ENCODE data around the gene HES2. TPM values are rescaled to one million over a fixed set of nuclear protein-coding genes. Genes with fewer than 3 reads are reported as not detected.

The HES2 gene
- total and polyA plus RNA-seq, 2 experiments from 2014 or later: 1.6 to 2.1 TPM

DNA sequence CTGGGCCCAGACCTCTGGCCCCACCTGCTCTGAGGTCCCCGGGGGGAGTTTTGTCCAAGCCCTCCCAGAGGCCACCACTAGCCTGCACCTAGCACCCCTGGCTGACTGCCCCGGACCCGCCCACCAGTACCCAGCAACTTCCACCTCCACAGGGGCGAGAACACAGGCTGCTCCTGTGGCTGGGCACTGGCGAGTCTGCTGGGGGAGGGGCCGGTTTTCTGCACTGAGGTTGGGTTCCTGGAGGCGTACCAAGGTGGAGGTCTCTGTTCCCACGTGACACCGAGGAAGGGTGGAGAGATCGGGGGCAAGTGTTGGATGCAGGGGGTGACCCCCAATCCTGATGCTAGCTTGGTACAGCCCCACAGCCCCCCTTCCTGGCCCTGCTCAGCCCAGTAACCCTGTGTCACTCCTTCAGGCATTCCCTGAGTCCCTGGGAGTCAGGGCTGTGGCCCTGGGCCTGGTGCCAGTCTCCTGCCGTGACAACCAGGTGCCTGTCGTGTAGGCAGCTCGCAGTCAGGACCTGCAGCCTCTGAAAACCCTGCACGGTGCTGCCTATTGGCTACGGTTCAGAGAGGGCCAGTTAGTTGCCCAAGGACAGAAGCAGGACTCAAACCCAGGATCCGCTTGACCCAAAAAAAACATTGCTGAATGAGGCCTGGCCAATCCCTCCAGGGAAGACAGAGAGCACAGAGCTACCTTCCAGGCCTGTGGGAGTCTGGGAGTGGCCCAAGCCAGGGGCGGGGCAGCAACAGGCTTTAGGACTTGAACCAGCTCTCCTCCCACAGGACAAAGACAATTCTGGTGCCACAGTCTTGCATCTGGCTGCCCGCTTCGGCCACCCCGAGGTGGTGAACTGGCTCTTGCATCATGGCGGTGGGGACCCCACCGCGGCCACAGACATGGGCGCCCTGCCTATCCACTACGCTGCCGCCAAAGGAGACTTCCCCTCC is 8.0 kb upstream of the HES2 start:
- TF ChIP-seq EZH2 (IDR thresholded peaks at IDR 0.05; ENCODE audit: low read depth, unreplicated experiment) (no peak), JUNB (IDR thresholded peaks at IDR 0.05; ENCODE audit: unreplicated experiment) (no peak), EZH2phosphoT487 (IDR thresholded peaks at IDR 0.05; ENCODE audit: unreplicated experiment) (no peak), CREB1 (CRISPR knock-in tag; IDR thresholded peaks at IDR 0.05; ENCODE audit: low read depth) (no peak), POLR2AphosphoS5 (IDR thresholded peaks at IDR 0.05; ENCODE audit: low read depth) (no peak), ZNF114 (CRISPR knock-in tag; IDR thresholded peaks at IDR 0.05) (no peak), STAT1 (IDR thresholded peaks at IDR 0.05; ENCODE audit: unreplicated experiment) (no peak), NANOG (IDR thresholded peaks at IDR 0.05; ENCODE audit: borderline replicate concordance) (no peak), ZNF331 (CRISPR knock-in tag; IDR thresholded peaks at IDR 0.05; ENCODE audit: low read depth) (no peak)
- TF ChIP-seq, protein P1, sequence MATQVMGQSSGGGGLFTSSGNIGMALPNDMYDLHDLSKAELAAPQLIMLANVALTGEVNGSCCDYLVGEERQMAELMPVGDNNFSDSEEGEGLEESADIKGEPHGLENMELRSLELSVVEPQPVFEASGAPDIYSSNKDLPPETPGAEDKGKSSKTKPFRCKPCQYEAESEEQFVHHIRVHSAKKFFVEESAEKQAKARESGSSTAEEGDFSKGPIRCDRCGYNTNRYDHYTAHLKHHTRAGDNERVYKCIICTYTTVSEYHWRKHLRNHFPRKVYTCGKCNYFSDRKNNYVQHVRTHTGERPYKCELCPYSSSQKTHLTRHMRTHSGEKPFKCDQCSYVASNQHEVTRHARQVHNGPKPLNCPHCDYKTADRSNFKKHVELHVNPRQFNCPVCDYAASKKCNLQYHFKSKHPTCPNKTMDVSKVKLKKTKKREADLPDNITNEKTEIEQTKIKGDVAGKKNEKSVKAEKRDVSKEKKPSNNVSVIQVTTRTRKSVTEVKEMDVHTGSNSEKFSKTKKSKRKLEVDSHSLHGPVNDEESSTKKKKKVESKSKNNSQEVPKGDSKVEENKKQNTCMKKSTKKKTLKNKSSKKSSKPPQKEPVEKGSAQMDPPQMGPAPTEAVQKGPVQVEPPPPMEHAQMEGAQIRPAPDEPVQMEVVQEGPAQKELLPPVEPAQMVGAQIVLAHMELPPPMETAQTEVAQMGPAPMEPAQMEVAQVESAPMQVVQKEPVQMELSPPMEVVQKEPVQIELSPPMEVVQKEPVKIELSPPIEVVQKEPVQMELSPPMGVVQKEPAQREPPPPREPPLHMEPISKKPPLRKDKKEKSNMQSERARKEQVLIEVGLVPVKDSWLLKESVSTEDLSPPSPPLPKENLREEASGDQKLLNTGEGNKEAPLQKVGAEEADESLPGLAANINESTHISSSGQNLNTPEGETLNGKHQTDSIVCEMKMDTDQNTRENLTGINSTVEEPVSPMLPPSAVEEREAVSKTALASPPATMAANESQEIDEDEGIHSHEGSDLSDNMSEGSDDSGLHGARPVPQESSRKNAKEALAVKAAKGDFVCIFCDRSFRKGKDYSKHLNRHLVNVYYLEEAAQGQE (IDR thresholded peaks at IDR 0.05; ENCODE audit: unreplicated experiment): no peak
- TF ChIP-seq, protein P2, sequence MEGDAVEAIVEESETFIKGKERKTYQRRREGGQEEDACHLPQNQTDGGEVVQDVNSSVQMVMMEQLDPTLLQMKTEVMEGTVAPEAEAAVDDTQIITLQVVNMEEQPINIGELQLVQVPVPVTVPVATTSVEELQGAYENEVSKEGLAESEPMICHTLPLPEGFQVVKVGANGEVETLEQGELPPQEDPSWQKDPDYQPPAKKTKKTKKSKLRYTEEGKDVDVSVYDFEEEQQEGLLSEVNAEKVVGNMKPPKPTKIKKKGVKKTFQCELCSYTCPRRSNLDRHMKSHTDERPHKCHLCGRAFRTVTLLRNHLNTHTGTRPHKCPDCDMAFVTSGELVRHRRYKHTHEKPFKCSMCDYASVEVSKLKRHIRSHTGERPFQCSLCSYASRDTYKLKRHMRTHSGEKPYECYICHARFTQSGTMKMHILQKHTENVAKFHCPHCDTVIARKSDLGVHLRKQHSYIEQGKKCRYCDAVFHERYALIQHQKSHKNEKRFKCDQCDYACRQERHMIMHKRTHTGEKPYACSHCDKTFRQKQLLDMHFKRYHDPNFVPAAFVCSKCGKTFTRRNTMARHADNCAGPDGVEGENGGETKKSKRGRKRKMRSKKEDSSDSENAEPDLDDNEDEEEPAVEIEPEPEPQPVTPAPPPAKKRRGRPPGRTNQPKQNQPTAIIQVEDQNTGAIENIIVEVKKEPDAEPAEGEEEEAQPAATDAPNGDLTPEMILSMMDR (conservative IDR thresholded peaks at IDR 0.05; ENCODE audit: low read depth in 2 of 2): no peak
- TF ChIP-seq, protein P3, sequence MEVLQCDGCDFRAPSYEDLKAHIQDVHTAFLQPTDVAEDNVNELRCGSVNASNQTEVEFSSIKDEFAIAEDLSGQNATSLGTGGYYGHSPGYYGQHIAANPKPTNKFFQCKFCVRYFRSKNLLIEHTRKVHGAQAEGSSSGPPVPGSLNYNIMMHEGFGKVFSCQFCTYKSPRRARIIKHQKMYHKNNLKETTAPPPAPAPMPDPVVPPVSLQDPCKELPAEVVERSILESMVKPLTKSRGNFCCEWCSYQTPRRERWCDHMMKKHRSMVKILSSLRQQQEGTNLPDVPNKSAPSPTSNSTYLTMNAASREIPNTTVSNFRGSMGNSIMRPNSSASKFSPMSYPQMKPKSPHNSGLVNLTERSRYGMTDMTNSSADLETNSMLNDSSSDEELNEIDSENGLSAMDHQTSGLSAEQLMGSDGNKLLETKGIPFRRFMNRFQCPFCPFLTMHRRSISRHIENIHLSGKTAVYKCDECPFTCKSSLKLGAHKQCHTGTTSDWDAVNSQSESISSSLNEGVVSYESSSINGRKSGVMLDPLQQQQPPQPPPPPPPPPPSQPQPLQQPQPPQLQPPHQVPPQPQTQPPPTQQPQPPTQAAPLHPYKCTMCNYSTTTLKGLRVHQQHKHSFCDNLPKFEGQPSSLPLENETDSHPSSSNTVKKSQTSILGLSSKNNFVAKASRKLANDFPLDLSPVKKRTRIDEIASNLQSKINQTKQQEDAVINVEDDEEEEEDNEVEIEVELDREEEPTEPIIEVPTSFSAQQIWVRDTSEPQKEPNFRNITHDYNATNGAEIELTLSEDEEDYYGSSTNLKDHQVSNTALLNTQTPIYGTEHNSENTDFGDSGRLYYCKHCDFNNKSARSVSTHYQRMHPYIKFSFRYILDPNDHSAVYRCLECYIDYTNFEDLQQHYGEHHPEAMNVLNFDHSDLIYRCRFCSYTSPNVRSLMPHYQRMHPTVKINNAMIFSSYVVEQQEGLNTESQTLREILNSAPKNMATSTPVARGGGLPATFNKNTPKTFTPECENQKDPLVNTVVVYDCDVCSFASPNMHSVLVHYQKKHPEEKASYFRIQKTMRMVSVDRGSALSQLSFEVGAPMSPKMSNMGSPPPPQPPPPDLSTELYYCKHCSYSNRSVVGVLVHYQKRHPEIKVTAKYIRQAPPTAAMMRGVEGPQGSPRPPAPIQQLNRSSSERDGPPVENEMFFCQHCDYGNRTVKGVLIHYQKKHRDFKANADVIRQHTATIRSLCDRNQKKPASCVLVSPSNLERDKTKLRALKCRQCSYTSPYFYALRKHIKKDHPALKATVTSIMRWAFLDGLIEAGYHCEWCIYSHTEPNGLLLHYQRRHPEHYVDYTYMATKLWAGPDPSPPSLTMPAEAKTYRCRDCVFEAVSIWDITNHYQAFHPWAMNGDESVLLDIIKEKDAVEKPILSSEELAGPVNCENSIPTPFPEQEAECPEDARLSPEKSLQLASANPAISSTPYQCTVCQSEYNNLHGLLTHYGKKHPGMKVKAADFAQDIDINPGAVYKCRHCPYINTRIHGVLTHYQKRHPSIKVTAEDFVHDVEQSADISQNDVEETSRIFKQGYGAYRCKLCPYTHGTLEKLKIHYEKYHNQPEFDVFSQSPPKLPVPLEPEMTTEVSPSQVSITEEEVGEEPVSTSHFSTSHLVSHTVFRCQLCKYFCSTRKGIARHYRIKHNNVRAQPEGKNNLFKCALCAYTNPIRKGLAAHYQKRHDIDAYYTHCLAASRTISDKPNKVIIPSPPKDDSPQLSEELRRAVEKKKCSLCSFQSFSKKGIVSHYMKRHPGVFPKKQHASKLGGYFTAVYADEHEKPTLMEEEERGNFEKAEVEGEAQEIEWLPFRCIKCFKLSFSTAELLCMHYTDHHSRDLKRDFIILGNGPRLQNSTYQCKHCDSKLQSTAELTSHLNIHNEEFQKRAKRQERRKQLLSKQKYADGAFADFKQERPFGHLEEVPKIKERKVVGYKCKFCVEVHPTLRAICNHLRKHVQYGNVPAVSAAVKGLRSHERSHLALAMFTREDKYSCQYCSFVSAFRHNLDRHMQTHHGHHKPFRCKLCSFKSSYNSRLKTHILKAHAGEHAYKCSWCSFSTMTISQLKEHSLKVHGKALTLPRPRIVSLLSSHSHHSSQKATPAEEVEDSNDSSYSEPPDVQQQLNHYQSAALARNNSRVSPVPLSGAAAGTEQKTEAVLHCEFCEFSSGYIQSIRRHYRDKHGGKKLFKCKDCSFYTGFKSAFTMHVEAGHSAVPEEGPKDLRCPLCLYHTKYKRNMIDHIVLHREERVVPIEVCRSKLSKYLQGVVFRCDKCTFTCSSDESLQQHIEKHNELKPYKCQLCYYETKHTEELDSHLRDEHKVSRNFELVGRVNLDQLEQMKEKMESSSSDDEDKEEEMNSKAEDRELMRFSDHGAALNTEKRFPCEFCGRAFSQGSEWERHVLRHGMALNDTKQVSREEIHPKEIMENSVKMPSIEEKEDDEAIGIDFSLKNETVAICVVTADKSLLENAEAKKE (CRISPR knock-in tag; IDR thresholded peaks at IDR 0.05): no peak
- Mint-ChIP-seq H3K27me3 (ENCODE audit: insufficient read depth, low read depth, poor library complexity) (peaks cover 57% of the 10 kb centered on the region), H3K9me3 (no peaks in the 10 kb centered on the region), H3K4me3 (no peak overlapping the region), H3K36me3 (ENCODE audit: low read depth) (no peaks in the 10 kb centered on the region), H3K4me1 (peaks cover 23% of the 10 kb centered on the region; the same call in 2 of the 3 replicates), H3K27ac (no peak overlapping the region)
- Histone ChIP-seq H4K20me1 (replicated peaks; ENCODE audit: insufficient read depth) (no peaks in the 10 kb centered on the region), H3F3A (replicated peaks; ENCODE audit: low read depth) (0 out of 2 replicates have a peak, but pooled peaks cover 12% of the 10 kb centered on the region), H2AFZ (no peak overlapping the region), H3K79me2 (replicated peaks; ENCODE audit: insufficient read depth) (no peaks in the 10 kb centered on the region), H3K4me3 (no peak overlapping the region), H3K36me3 (ENCODE audit: insufficient read depth) (no peaks in the 10 kb centered on the region), H3K27ac (ENCODE audit: low read depth) (no peak overlapping the region), H3K9me2 (ENCODE audit: insufficient read depth) (no peaks in the 10 kb centered on the region), H3K27me3 (ENCODE audit: insufficient read depth) (peaks cover 47% of the 10 kb centered on the region), H3K4me1 (ENCODE audit: insufficient read depth) (no peaks in the 10 kb centered on the region; the same call in 1 of the 2 replicates), H3K4me2 (no peak overlapping the region)
- no peak for DNase-seq (ENCODE audit: low spot score)
- no peak for ATAC-seq
